Calu3 (cell line): ENCODE measurements around the gene RCOR2. TPM values are rescaled to one million over a fixed set of nuclear protein-coding genes. Genes with fewer than 3 reads are reported as not detected.

Source experiments
- BruUV-seq: library from RNA; stranded (reverse); fragments of 400-500 nt; replicated peaks from 2 replicates; lab custom pipeline; 2021; lab: Mats Ljungman, UMichigan
- CTCF ChIA-PET: fragments of 300-600 bp; sonication (Branson Sonifier 250); formaldehyde crosslinking; loops from one replicate; lab custom pipeline; 2022; ENCODE audit warnings: antibody characterized with exemption; lab: Charles Lee
- DNase-seq: peaks from one replicate; pipeline ENCODE4 v3.0.0; 2022
- H3K27ac Mint-ChIP-seq: one replicate; pipeline ENCODE4 v1.8.0; 2022; ENCODE audit warnings: mixed read lengths; ENCODE audit not compliant: unreplicated experiment
- H3K27me3 Mint-ChIP-seq: one replicate; pipeline ENCODE4 v1.8.0; 2022; ENCODE audit warnings: mixed read lengths; ENCODE audit not compliant: unreplicated experiment
- H3K36me3 Mint-ChIP-seq: one replicate; pipeline ENCODE4 v1.8.0; 2022; ENCODE audit warnings: mild to moderate bottlenecking, moderate library complexity, mixed read lengths; ENCODE audit not compliant: insufficient read depth, unreplicated experiment
- H3K4me1 Mint-ChIP-seq: one replicate; pipeline ENCODE4 v1.8.0; 2022; ENCODE audit warnings: mild to moderate bottlenecking, low read depth, mixed read lengths; ENCODE audit not compliant: unreplicated experiment
- H3K4me3 Mint-ChIP-seq: one replicate; pipeline ENCODE4 v1.8.0; 2022; ENCODE audit warnings: mild to moderate bottlenecking, low read depth, moderate library complexity, mixed read lengths; ENCODE audit not compliant: unreplicated experiment
- H3K9me3 Mint-ChIP-seq: one replicate; pipeline ENCODE4 v1.8.0; 2022; ENCODE audit warnings: low read depth, mixed read lengths; ENCODE audit not compliant: unreplicated experiment
- intact Hi-C: fragments of 100-400 bp; cut with micrococcal nuclease; formaldehyde crosslinking; loops from one replicate; pipeline ENCODE4 v1.10.0; 2022; ENCODE audit not compliant: unreplicated experiment
- total RNA-seq: library from RNA; stranded (reverse); gene quantifications from 2 replicates; pipeline ENCODE4 v1.2.3, GENCODE V29; 2022
- TF ChIP-seq, protein P1 (sequence below): fragments of 200-600 bp; IDR thresholded peaks from one replicate; pipeline ENCODE4 v1.8.0; 2022; ENCODE audit warnings: antibody characterized with exemption; ENCODE audit not compliant: unreplicated experiment

RCOR2 gene
- total RNA-seq, 1 experiment from 2014 or later = 0.26 TPM

DNA sequence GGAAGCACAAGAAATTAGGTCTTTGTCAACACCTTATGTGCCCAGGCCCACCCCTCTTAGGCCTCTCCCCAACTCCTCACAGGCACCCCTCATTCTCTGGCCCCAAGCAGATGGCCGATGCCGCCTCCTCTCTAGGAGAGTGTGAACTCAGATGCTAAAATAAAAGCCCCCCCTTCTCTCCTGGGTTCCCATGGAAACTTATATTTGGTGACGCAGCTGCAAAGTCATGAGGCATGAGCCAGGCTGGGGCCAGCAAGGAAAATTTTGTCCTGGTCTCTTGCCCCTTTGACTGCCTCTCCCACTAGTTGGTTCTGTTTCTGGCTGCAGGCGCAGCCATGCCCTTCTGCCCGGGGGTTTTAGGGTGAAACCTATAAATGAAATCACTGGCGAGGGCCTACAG, 11.8 kb downstream of the RCOR2 start:
- CTCF ChIA-PET = interaction anchor here (1.9 kb wide), 1 partner anchor 29 kb away, joined by 4 read pairs; no protein-coding TSS in a partner anchor
- no peak overlapping the region for H3K27ac Mint-ChIP-seq
- H3K36me3 Mint-ChIP-seq = peaks cover 61% of the 10 kb centered on the region
- no peak for DNase-seq
- intact Hi-C loops = no loop called here
- no peaks in the 10 kb centered on the region for H3K4me1 Mint-ChIP-seq
- no peak overlapping the region for H3K4me3 Mint-ChIP-seq
- no TSS peak for BruUV-seq
- H3K27me3 Mint-ChIP-seq = no peaks in the 10 kb centered on the region
- TF ChIP-seq, protein P1, sequence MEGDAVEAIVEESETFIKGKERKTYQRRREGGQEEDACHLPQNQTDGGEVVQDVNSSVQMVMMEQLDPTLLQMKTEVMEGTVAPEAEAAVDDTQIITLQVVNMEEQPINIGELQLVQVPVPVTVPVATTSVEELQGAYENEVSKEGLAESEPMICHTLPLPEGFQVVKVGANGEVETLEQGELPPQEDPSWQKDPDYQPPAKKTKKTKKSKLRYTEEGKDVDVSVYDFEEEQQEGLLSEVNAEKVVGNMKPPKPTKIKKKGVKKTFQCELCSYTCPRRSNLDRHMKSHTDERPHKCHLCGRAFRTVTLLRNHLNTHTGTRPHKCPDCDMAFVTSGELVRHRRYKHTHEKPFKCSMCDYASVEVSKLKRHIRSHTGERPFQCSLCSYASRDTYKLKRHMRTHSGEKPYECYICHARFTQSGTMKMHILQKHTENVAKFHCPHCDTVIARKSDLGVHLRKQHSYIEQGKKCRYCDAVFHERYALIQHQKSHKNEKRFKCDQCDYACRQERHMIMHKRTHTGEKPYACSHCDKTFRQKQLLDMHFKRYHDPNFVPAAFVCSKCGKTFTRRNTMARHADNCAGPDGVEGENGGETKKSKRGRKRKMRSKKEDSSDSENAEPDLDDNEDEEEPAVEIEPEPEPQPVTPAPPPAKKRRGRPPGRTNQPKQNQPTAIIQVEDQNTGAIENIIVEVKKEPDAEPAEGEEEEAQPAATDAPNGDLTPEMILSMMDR = no peak
- no peaks in the 10 kb centered on the region for H3K9me3 Mint-ChIP-seq

DNA sequence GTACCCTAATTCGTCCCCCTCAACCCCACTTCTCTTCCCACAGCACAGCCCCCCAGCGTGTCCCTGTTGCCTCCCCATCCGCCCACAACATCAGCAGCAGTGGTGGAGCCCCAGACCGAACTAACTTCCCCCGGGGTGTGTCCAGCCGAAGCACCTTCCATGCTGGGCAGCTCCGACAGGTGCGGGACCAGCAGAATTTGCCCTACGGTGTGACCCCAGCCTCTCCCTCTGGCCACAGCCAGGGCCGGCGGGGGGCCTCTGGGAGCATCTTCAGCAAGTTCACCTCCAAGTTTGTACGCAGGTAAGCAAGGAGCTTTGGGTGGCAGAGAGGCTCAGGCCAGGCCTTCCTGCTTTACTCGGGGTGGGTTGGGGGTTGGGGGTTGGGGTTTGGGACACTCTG, 12.2 kb downstream of the RCOR2 start:
- intact Hi-C loops = no loop called here
- peaks cover 66% of the 10 kb centered on the region for H3K36me3 Mint-ChIP-seq
- no peak overlapping the region for H3K27ac Mint-ChIP-seq
- no peak overlapping the region for H3K4me3 Mint-ChIP-seq
- TF ChIP-seq, protein P1 = no peak
- H3K4me1 Mint-ChIP-seq = no peaks in the 10 kb centered on the region
- no peaks in the 10 kb centered on the region for H3K27me3 Mint-ChIP-seq
- no peaks in the 10 kb centered on the region for H3K9me3 Mint-ChIP-seq
- CTCF ChIA-PET = no interaction called here
- no TSS peak for BruUV-seq
- DNase-seq = no peak

DNA sequence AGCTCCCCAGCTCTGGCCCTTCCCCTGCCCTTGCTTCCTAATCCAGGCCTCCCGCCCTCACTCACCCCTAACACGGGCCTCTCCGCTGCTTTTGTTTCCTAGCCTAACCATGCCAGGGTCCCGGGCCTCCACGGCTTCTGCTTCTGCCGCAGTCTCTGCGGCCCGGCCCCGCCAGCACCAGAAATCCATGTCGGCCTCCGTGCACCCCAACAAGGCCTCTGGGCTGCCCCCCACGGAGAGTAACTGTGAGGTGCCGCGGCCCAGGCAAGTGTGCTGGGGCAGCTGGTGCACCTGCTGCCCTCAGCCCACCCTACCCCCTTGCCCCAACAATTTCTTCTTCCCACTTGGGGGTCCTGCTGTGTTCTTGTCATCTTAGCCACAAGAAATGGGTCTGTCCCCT, 13.1 kb downstream of the RCOR2 start:
- H3K27ac Mint-ChIP-seq = no peak overlapping the region
- no peak for DNase-seq
- no peaks in the 10 kb centered on the region for H3K4me1 Mint-ChIP-seq
- H3K27me3 Mint-ChIP-seq = no peaks in the 10 kb centered on the region
- intact Hi-C loops = no loop called here
- H3K36me3 Mint-ChIP-seq = peaks cover 74% of the 10 kb centered on the region
- CTCF ChIA-PET = no interaction called here
- TF ChIP-seq, protein P1 = no peak
- no peak overlapping the region for H3K4me3 Mint-ChIP-seq
- no peaks in the 10 kb centered on the region for H3K9me3 Mint-ChIP-seq
- no TSS peak for BruUV-seq

DNA sequence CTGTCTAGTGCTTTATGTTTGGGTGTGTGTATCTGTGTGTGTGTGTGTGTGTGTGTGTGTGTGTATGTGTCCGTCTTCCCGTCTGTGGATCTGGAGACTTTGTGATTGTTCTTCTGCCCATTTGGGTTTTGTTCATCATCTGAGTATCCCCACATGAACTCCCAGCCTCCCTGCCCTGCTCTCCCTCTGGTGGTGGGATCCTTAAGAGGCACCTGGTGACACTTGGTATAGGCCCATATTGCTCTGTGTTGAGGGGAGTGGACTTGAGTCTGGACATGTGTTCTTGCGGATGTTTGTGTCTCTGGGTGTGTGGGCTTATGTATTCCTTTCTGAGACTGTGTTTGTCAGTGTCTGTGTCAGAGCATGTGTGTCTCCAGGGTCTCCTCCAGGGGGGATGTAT, 15.3 kb downstream of the RCOR2 start:
- intact Hi-C loops = no loop called here
- no peak for DNase-seq
- H3K4me1 Mint-ChIP-seq = no peaks in the 10 kb centered on the region
- H3K9me3 Mint-ChIP-seq = no peaks in the 10 kb centered on the region
- H3K36me3 Mint-ChIP-seq = peaks cover 81% of the 10 kb centered on the region
- no peak overlapping the region for H3K4me3 Mint-ChIP-seq
- CTCF ChIA-PET = interaction anchor here (0.7 kb wide), 1 partner anchor 422 kb away, joined by 4 read pairs; no protein-coding TSS in a partner anchor
- H3K27me3 Mint-ChIP-seq = no peaks in the 10 kb centered on the region
- no peak overlapping the region for H3K27ac Mint-ChIP-seq
- no TSS peak for BruUV-seq
- TF ChIP-seq, protein P1 = peak; percentile 20
